Measurements from ENCODE around the gene NACC1. TPM values are rescaled to one million over a fixed set of nuclear protein-coding genes. Genes with fewer than 3 reads are reported as not detected.

The NACC1 gene
- total RNA-seq, 2 experiments from 2014 or later: 13.0 to 13.5 TPM

- Histone ChIP-seq H3K4me1 (ENCODE audit: insufficient read depth, low read length) (peaks cover 42% of the 10 kb centered on the region), H3K27ac (ENCODE audit: low read depth in 1 of 2, low read length in 2 of 2) (no peak overlapping the region), H3K27me3 (ENCODE audit: control insufficient read depth in 1 of 2, insufficient read depth in 2 of 2, low read length in 2 of 2) (no peaks in the 10 kb centered on the region), H3K4me3 (ENCODE audit: low read length) (no peak overlapping the region), H3K9me3 (ENCODE audit: control insufficient read depth in 1 of 2, insufficient read depth in 1 of 2, low read length in 2 of 2) (no peaks in the 10 kb centered on the region), H3K36me3 (ENCODE audit: insufficient read depth, low read length) (no peaks in the 10 kb centered on the region)
- Mint-ChIP-seq H3K27ac (peak overlapping the region; percentile 55), H3K4me3 (no peak overlapping the region), H3K27me3 (no peaks in the 10 kb centered on the region), H3K9me3 (no peaks in the 10 kb centered on the region), H3K36me3 (ENCODE audit: low read depth) (no peaks in the 10 kb centered on the region), H3K4me1 (ENCODE audit: low read depth) (peaks cover 23% of the 10 kb centered on the region)
- POLR2A ChIA-PET: interaction anchor here (1.2 kb wide), 2 partner anchors 20 to 35 kb away, joined by 3 to 5 read pairs; no protein-coding TSS in a partner anchor
- no peak for DNase-seq
- CTCF ChIA-PET: interaction anchor here (2.2 kb wide), 1 partner anchor 8 kb away, joined by 10 read pairs; no protein-coding TSS in a partner anchor
- no peak for ATAC-seq (ENCODE audit: poor library complexity)
- intact Hi-C loops (cut with DNase I, micrococcal nuclease): no loop called here
- TF ChIP-seq, protein P1, sequence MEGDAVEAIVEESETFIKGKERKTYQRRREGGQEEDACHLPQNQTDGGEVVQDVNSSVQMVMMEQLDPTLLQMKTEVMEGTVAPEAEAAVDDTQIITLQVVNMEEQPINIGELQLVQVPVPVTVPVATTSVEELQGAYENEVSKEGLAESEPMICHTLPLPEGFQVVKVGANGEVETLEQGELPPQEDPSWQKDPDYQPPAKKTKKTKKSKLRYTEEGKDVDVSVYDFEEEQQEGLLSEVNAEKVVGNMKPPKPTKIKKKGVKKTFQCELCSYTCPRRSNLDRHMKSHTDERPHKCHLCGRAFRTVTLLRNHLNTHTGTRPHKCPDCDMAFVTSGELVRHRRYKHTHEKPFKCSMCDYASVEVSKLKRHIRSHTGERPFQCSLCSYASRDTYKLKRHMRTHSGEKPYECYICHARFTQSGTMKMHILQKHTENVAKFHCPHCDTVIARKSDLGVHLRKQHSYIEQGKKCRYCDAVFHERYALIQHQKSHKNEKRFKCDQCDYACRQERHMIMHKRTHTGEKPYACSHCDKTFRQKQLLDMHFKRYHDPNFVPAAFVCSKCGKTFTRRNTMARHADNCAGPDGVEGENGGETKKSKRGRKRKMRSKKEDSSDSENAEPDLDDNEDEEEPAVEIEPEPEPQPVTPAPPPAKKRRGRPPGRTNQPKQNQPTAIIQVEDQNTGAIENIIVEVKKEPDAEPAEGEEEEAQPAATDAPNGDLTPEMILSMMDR (IDR thresholded peaks at IDR 0.05): no peak
Observed at GRCh38 chr19:13187419-13187818, 69.4 kb downstream of the NACC1 start.

GRCh38 chr19:13189600-13189999 is 71.5 kb downstream of the NACC1 start:
- CTCF ChIA-PET: interaction anchor here (1.6 kb wide), 1 partner anchor 39 kb away, joined by 5 read pairs; the partner anchor contains the start of genes IER2 and STX10
- TF ChIP-seq, protein P1 (IDR thresholded peaks at IDR 0.05): no peak
- POLR2A ChIA-PET: interaction anchor here (0.6 to 1.3 kb wide), 3 partner anchors 22 to 1027 kb away, joined by 4 read pairs; partner anchors contain the start of gene ZNF136
- DNase-seq: no peak
- H3K9me3 Mint-ChIP-seq: no peaks in the 10 kb centered on the region
- Histone ChIP-seq H3K9me3 (ENCODE audit: control insufficient read depth in 1 of 2, insufficient read depth in 1 of 2, low read length in 2 of 2) (no peaks in the 10 kb centered on the region), H3K4me1 (ENCODE audit: insufficient read depth, low read length) (peaks cover 56% of the 10 kb centered on the region), H3K27me3 (ENCODE audit: control insufficient read depth in 1 of 2, insufficient read depth in 2 of 2, low read length in 2 of 2) (no peaks in the 10 kb centered on the region), H3K27ac (ENCODE audit: low read depth in 1 of 2, low read length in 2 of 2) (no peak overlapping the region), H3K36me3 (ENCODE audit: insufficient read depth, low read length) (no peaks in the 10 kb centered on the region), H3K4me3 (ENCODE audit: low read length) (no peak overlapping the region)
- H3K4me3 Mint-ChIP-seq: no peak overlapping the region
- H3K27me3 Mint-ChIP-seq: no peaks in the 10 kb centered on the region
- ATAC-seq (ENCODE audit: poor library complexity): no peak
- H3K4me1 Mint-ChIP-seq (ENCODE audit: low read depth): peaks cover 30% of the 10 kb centered on the region
- no peak overlapping the region for H3K27ac Mint-ChIP-seq
- intact Hi-C loops (cut with DNase I, micrococcal nuclease): no loop called here
- no peaks in the 10 kb centered on the region for H3K36me3 Mint-ChIP-seq (ENCODE audit: low read depth)

Other genes starting within 250 kb of the NACC1 start
- 10 to 100 TPM; 10.4 to 11.1 TPM for gene DNASE2, start 236.8 kb upstream of the NACC1 start, total RNA-seq
- gene KLF1, start 231.1 kb upstream of the NACC1 start, total RNA-seq: not detected
- 10 to 100 TPM; 39.2 to 42.1 TPM for gene GCDH, start 227.1 kb upstream of the NACC1 start, total RNA-seq
- 1 to 10 TPM; 2.1 to 3.5 TPM for gene SYCE2, start 199.0 kb upstream of the NACC1 start, total RNA-seq
- gene FARSA, start 184.6 kb upstream of the NACC1 start, total RNA-seq: 10 to 100 TPM; 17.2 TPM
- 100 to 1,000 TPM; 558 to 559 TPM for gene CALR, start 179.7 kb upstream of the NACC1 start, total RNA-seq
- 10 to 100 TPM; 90.0 to 92.7 TPM for gene RAD23A, start 172.4 kb upstream of the NACC1 start, total RNA-seq
- 10 to 100 TPM; 12.1 to 12.8 TPM for gene GADD45GIP1, start 161.0 kb upstream of the NACC1 start, total RNA-seq
- gene DAND5, start 148.7 kb upstream of the NACC1 start, total RNA-seq: not detected
- 1 to 10 TPM; 3.0 to 3.3 TPM for gene NFIX, start 122.8 kb upstream of the NACC1 start, total RNA-seq
- 1 to 10 TPM; 1.9 to 2.1 TPM for gene LYL1, start 15.4 kb upstream of the NACC1 start, total RNA-seq
- 10 to 100 TPM; 60.5 to 63.4 TPM for gene TRMT1, start 1.5 kb upstream of the NACC1 start, total RNA-seq
- gene STX10, start 32.1 kb downstream of the NACC1 start, total RNA-seq: 10 to 100 TPM; 40.9 to 43.9 TPM
- gene IER2, start 32.1 kb downstream of the NACC1 start, total RNA-seq: 100 to 1,000 TPM; 254 to 255 TPM